HL-60 (cell line): ENCODE results near the gene NGLY1.

Experiments used
- DNase-seq, 2 experiments: peaks; one replicate each; pipeline ENCODE4 v3.0.0-alpha.2; 2010 to 2020; ENCODE audit warnings: low read depth in 1 of 2, low spot score in 1 of 2
- H3K27ac ChIP-seq: fragments of 250-450 bp; sonication (Bioruptor Pico); replicated peaks from 2 replicates; pipeline ENCODE4 v1.5.1; 2020; ENCODE audit warnings: mild to moderate bottlenecking, moderate library complexity
- H3K27me3 ChIP-seq: fragments of 250-450 bp; sonication (Bioruptor Pico); 2 replicates; pipeline ENCODE4 v1.5.1; 2021; ENCODE audit warnings: mild to moderate bottlenecking, moderate library complexity; ENCODE audit not compliant: insufficient read depth, poor library complexity, severe bottlenecking
- H3K4me3 ChIP-seq: replicated peaks from 2 replicates; pipeline ENCODE4 v1.5.1; 2011; ENCODE audit warnings: mild to moderate bottlenecking, control low read depth, low read length; ENCODE audit not compliant: insufficient read depth
- GABPA ChIP-seq: IDR thresholded peaks from 2 replicates; pipeline ENCODE4 v1.6.1; 2012; ENCODE audit warnings: low read depth
- POLR2AphosphoS5 ChIP-seq: IDR thresholded peaks from 2 replicates; pipeline ENCODE4 v1.6.1; 2012; ENCODE audit warnings: low read depth
- SPI1 ChIP-seq: IDR thresholded peaks from 2 replicates; pipeline ENCODE4 v1.6.1; 2012; ENCODE audit warnings: low read depth, mild to moderate bottlenecking, borderline replicate concordance
- TF ChIP-seq, protein P1 (sequence below): IDR thresholded peaks from one replicate; pipeline ENCODE4 v1.5.1; 2011; ENCODE audit warnings: low read length, control low read depth, inconsistent platforms; ENCODE audit not compliant: insufficient read depth
- TF ChIP-seq, protein P2 (sequence below): IDR thresholded peaks from 2 replicates; pipeline ENCODE4 v1.6.1; 2012; ENCODE audit warnings: low read depth; ENCODE audit not compliant: insufficient replicate concordance

Gene NGLY1

DNA sequence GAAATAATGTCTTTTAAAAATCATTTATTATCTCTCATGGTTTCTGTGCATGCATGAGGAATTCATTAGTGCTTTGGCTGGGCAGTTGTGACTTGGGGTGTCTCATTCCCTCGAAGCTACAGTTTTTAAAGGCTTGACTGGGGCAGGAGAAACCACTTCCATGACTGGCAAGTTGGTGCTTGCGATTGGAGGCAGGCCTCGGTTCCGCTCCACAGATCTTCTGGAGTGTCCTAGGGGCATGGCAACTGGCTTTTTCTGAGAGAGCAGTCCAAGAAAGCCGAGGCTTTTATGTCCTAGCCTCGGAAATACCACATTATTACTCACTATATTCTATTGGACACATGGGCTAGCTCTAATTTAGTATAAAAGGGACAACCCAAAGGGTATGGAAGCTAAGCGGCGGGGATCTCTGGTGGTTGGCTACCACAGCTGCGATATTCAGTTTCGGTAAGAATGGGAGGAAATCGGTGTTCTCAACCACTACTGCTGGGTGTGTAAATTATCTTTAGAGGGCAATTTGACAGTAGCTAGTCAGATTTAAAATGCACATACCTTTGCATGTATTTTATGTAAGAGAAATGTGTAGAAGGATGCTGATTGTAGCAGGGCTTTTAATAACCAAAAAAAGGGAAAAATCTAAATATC is 69.8 kb downstream of the NGLY1 start:
- no peak for DNase-seq
- TF ChIP-seq POLR2AphosphoS5 = no peak
- TF ChIP-seq, protein P1, sequence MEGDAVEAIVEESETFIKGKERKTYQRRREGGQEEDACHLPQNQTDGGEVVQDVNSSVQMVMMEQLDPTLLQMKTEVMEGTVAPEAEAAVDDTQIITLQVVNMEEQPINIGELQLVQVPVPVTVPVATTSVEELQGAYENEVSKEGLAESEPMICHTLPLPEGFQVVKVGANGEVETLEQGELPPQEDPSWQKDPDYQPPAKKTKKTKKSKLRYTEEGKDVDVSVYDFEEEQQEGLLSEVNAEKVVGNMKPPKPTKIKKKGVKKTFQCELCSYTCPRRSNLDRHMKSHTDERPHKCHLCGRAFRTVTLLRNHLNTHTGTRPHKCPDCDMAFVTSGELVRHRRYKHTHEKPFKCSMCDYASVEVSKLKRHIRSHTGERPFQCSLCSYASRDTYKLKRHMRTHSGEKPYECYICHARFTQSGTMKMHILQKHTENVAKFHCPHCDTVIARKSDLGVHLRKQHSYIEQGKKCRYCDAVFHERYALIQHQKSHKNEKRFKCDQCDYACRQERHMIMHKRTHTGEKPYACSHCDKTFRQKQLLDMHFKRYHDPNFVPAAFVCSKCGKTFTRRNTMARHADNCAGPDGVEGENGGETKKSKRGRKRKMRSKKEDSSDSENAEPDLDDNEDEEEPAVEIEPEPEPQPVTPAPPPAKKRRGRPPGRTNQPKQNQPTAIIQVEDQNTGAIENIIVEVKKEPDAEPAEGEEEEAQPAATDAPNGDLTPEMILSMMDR = no peak
- TF ChIP-seq, protein P2, sequence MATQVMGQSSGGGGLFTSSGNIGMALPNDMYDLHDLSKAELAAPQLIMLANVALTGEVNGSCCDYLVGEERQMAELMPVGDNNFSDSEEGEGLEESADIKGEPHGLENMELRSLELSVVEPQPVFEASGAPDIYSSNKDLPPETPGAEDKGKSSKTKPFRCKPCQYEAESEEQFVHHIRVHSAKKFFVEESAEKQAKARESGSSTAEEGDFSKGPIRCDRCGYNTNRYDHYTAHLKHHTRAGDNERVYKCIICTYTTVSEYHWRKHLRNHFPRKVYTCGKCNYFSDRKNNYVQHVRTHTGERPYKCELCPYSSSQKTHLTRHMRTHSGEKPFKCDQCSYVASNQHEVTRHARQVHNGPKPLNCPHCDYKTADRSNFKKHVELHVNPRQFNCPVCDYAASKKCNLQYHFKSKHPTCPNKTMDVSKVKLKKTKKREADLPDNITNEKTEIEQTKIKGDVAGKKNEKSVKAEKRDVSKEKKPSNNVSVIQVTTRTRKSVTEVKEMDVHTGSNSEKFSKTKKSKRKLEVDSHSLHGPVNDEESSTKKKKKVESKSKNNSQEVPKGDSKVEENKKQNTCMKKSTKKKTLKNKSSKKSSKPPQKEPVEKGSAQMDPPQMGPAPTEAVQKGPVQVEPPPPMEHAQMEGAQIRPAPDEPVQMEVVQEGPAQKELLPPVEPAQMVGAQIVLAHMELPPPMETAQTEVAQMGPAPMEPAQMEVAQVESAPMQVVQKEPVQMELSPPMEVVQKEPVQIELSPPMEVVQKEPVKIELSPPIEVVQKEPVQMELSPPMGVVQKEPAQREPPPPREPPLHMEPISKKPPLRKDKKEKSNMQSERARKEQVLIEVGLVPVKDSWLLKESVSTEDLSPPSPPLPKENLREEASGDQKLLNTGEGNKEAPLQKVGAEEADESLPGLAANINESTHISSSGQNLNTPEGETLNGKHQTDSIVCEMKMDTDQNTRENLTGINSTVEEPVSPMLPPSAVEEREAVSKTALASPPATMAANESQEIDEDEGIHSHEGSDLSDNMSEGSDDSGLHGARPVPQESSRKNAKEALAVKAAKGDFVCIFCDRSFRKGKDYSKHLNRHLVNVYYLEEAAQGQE = no peak
- TF ChIP-seq GABPA = no peak
- TF ChIP-seq SPI1 = no peak
- no peak overlapping the region for H3K4me3 ChIP-seq
- no peaks in the 10 kb centered on the region for H3K27me3 ChIP-seq
- no peak overlapping the region for H3K27ac ChIP-seq

GRCh38 chr3:25711090-25711489 is 72.2 kb downstream of the NGLY1 start:
- no peaks in the 10 kb centered on the region for H3K27me3 ChIP-seq

DNA sequence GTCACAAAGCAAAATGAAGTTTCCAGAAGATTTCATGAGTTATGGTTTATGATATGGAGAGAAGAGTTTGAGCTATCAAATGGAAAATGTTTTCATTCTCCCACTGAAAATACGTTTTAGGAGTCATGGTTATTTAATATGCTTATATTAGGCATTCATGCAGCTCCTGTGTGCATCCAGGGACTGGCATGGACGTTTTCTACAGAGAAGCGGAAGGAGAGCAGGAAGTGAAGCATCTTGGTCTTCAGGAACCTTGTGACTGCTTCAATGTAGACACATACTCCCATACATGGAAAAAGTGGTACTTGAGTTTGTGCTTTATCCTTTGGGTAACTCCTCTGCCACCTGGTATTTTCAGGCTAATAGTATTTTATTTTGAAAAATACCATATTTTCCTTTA is 75.2 kb downstream of the NGLY1 start:
- H3K27me3 ChIP-seq = no peaks in the 10 kb centered on the region
- H3K27ac ChIP-seq = no peak overlapping the region
- no peak overlapping the region for H3K4me3 ChIP-seq
- TF ChIP-seq, protein P2 = no peak
- no peak for TF ChIP-seq POLR2AphosphoS5
- TF ChIP-seq, protein P1 = no peak
- TF ChIP-seq SPI1 = no peak
- no peak for TF ChIP-seq GABPA
- no peak for DNase-seq

More at GRCh38 chr3:25711090-25711489, 72.2 kb downstream of the NGLY1 start:
- DNase-seq = no peak
- TF ChIP-seq SPI1 (no peak), POLR2AphosphoS5 (no peak), GABPA (no peak)
- TF ChIP-seq, protein P1 = no peak
- TF ChIP-seq, protein P2 = no peak
- H3K27ac ChIP-seq = no peak overlapping the region
- no peak overlapping the region for H3K4me3 ChIP-seq
